Measurements from ENCODE around the gene STRAP. TPM values are rescaled to one million over a fixed set of nuclear protein-coding genes. Genes with fewer than 3 reads are reported as not detected.

STRAP gene
- total and polyA plus RNA-seq, 9 donors: 31.7 to 91.4 (median 81.2) TPM

DNA sequence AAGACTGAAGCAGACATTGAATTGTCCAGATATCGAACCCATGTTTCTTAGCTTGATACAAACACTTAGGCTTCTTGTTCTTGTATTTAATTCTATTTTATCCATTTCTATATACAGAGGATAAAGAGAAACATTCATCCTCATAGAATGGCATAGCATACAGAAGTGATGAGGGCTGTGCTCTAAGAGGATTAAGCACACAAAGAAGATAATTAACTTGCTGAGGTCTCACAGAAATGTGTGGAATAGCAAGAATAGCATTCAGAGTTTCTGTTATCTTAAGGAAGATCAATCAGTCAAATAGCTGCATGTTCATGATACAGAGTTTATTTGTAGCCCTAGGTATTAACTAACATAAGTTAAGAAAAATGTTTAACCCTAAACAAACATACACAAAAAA, 27.3 kb upstream of the STRAP start:
- WGBS, 3 donors: 97 to 99% (median 98%) methylated on average over 1 of the region's 1 CpG
- H3K4me3 ChIP-seq: no peak overlapping the region
- no peaks in the 10 kb centered on the region for H3K27me3 ChIP-seq
- intact Hi-C loops (cut with DNase I): loop anchor here in 3 of 4 donors (2.0 to 10.0 kb wide), 2 partner anchors 262 to 580 kb away; no protein-coding TSS in a partner anchor
- no peaks in the 10 kb centered on the region for H3K36me3 ChIP-seq
- no peak for DNase-seq
- no peaks in the 10 kb centered on the region for H3K9me3 ChIP-seq
- no peak for TF ChIP-seq EP300 (IDR thresholded peaks at IDR 0.05)
- TF ChIP-seq POLR2A (IDR thresholded peaks at IDR 0.05): no peak
- TF ChIP-seq, protein P1, sequence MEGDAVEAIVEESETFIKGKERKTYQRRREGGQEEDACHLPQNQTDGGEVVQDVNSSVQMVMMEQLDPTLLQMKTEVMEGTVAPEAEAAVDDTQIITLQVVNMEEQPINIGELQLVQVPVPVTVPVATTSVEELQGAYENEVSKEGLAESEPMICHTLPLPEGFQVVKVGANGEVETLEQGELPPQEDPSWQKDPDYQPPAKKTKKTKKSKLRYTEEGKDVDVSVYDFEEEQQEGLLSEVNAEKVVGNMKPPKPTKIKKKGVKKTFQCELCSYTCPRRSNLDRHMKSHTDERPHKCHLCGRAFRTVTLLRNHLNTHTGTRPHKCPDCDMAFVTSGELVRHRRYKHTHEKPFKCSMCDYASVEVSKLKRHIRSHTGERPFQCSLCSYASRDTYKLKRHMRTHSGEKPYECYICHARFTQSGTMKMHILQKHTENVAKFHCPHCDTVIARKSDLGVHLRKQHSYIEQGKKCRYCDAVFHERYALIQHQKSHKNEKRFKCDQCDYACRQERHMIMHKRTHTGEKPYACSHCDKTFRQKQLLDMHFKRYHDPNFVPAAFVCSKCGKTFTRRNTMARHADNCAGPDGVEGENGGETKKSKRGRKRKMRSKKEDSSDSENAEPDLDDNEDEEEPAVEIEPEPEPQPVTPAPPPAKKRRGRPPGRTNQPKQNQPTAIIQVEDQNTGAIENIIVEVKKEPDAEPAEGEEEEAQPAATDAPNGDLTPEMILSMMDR (IDR thresholded peaks at IDR 0.05): no peak
- no peak overlapping the region for H3K27ac ChIP-seq
- peaks cover 4% of the 10 kb centered on the region for H3K4me1 ChIP-seq (ENCODE audit: insufficient read depth)

DNA sequence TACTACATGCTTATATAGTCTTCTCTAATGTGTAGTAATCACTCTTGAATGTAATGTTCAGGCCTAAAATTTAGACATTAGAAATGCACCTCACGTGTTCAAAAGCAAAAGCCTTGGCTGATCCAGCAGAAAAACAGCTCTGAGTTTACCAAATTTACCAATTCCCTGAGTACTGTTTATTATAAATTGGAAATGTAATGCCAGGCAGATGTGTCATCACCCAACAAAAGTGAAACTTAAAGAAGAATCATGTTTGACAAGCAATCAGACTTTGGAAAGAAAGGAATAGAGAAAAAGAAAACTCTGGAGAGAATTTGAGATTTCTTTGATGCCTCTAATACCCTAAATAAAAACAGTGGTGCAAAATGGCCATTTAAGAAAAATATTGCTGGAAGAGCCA, 26.5 kb upstream of the STRAP start:
- no peak for DNase-seq
- Histone ChIP-seq H3K9me3 (no peaks in the 10 kb centered on the region), H3K27me3 (no peaks in the 10 kb centered on the region), H3K27ac (no peak overlapping the region), H3K4me3 (no peak overlapping the region), H3K36me3 (no peaks in the 10 kb centered on the region), H3K4me1 (ENCODE audit: insufficient read depth) (peaks cover 4% of the 10 kb centered on the region)
- 61 to 68% (median 63%) methylated on average over 1 of the region's 1 CpG for WGBS, 3 donors
- intact Hi-C loops (cut with DNase I): loop anchor here (2.0 to 10.0 kb wide), 3 partner anchors 263 to 581 kb away; no protein-coding TSS in a partner anchor
- TF ChIP-seq, protein P1 (IDR thresholded peaks at IDR 0.05): no peak
- TF ChIP-seq POLR2A (IDR thresholded peaks at IDR 0.05): no peak

DNA sequence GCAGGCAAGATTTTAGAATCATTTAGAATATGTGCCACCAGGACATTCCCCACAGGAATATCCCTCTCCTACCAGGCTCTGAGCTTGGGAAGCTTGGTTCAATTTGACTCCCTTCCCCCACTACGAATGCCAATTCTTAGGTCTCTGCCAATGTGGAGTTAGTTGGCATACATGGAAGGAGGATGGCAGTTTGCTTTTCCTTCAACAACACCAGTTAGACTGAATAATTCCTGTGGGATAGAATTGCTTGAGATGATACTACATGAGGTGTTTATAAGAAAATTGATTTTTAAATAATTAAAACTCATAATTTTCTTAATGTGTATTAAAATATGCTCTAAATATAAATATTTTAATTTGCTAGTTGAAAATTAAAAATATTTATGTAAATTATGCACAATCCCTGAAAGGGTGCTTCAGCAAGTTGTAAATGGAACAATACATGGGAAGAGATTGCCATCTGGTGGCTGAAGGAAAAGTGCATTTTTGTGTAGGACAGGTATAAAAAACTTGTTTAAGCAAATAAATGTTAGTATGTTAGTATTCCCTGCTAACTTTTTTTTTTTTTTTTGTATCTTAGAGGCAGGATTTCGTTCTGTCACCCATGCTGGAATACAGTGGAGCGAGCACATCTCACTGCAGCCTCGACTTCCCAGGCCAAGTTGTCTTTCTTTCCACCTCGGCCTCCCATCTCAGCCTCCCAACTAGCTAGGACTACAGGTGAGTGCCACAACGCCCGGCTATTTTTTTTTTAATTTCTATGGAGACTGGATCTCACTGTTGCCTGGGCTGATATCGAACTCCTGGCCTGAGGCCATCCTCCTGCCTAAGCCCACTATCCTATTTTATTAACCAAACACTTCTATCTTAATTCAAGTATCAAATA, 25.8 kb upstream of the STRAP start:
- 43 to 44% (median 44%) methylated on average over 8 of the region's 8 CpGs for WGBS, 3 donors
- H3K27me3 ChIP-seq: no peaks in the 10 kb centered on the region
- no peak overlapping the region for H3K27ac ChIP-seq
- peaks cover 1% of the 10 kb centered on the region for H3K4me1 ChIP-seq (ENCODE audit: insufficient read depth)
- no peaks in the 10 kb centered on the region for H3K36me3 ChIP-seq
- peak in 4 of 5 donors; percentile 28 to 66 (median 34) for DNase-seq
- H3K9me3 ChIP-seq: no peaks in the 10 kb centered on the region
- TF ChIP-seq, protein P1 (IDR thresholded peaks at IDR 0.05): peak; percentile 57 to 95 (median 84)
- no peak for TF ChIP-seq EP300 (IDR thresholded peaks at IDR 0.05)
- intact Hi-C loops (cut with DNase I): loop anchor here (2.0 to 10.0 kb wide), 2 partner anchors 266 to 582 kb away; no protein-coding TSS in a partner anchor
- no peak overlapping the region for H3K4me3 ChIP-seq

DNA sequence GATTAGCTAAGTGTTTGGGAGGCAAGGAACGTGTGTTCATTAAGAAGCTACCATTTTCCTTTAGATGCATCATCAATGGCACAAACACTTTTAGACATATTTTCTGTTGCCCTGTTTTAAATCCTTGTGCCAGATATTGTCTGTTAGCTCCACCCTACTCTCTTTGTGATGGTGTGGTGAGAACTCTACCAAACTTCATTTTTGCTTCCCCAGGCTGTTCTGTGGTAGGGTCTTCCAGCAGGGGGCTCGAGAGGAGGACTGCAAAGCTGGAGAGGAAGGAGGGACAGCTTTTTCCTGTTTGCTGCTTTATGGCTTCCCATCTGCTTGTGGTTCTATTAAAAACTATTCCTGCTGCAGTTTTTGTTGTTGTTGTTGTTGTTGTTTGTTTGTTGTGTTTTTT, 23.8 kb upstream of the STRAP start:
- intact Hi-C loops (cut with DNase I): loop anchor here in 3 of 4 donors (2.0 to 10.0 kb wide), 2 partner anchors 272 to 584 kb away; no protein-coding TSS in a partner anchor
- no peaks in the 10 kb centered on the region for H3K27me3 ChIP-seq
- 71 to 73% (median 72%) methylated on average over 2 of the region's 2 CpGs for WGBS, 3 donors

More for the DNA sequence above, 23.8 kb upstream of the STRAP start:
- H3K36me3 ChIP-seq: no peaks in the 10 kb centered on the region
- no peaks in the 10 kb centered on the region for H3K9me3 ChIP-seq
- TF ChIP-seq, protein P1 (IDR thresholded peaks at IDR 0.05): no peak
- no peak for TF ChIP-seq POLR2A (IDR thresholded peaks at IDR 0.05)
- no peak for TF ChIP-seq EP300 (IDR thresholded peaks at IDR 0.05)
- H3K4me1 ChIP-seq (ENCODE audit: insufficient read depth): peaks cover 1% of the 10 kb centered on the region
- DNase-seq: no peak
- no peak overlapping the region for H3K27ac ChIP-seq
- H3K4me3 ChIP-seq: no peak overlapping the region
